DND-41 (cell line): ENCODE data around the gene NUMA1.

ENCODE experiments used
- ATAC-seq: fragments of 200-7000 bp; cut with Tn5 transposase; 3 replicates; pipeline ENCODE4 v1.9.1; 2021; ENCODE audit warnings: low read depth; ENCODE audit not compliant: insufficient read depth
- DNase-seq: peaks from one replicate; pipeline ENCODE4 v3.0.0-alpha.2; 2020
- H2AFZ ChIP-seq: 2 replicates; pipeline ENCODE4 v1.6.0; 2012; ENCODE audit warnings: low read depth, low read length
- H3K27ac ChIP-seq: 2 replicates; pipeline ENCODE4 v1.5.1; 2012; ENCODE audit warnings: low read length, inconsistent platforms
- H3K27me3 ChIP-seq: fragments of 200-600 bp; sonication (generic); 2 replicates; pipeline ENCODE4 v1.6.0; 2012; ENCODE audit warnings: low read length, mild to moderate bottlenecking, inconsistent platforms; ENCODE audit not compliant: insufficient read depth, poor library complexity
- H3K36me3 ChIP-seq: 2 replicates; pipeline ENCODE4 v1.5.1; 2012; ENCODE audit warnings: low read length, inconsistent platforms; ENCODE audit not compliant: insufficient read depth
- H3K4me1 ChIP-seq: 2 replicates; pipeline ENCODE4 v1.5.1; 2012; ENCODE audit warnings: mild to moderate bottlenecking, low read length; ENCODE audit not compliant: insufficient read depth
- H3K4me2 ChIP-seq: 2 replicates; pipeline ENCODE4 v1.6.0; 2012; ENCODE audit warnings: mild to moderate bottlenecking, moderate library complexity, low read length, inconsistent platforms; ENCODE audit not compliant: insufficient read depth
- H3K4me3 ChIP-seq, 2 experiments: fragments of 200-600 bp in 1 of 2; shearing (Covaris generic) in 1 of 2; 2 replicates each; pipeline ENCODE4 v1.5.1; 2012 to 2016; ENCODE audit warnings: inconsistent platforms in 2 of 2, low read length in 2 of 2, mild to moderate bottlenecking in 2 of 2, low read depth in 1 of 2, moderate library complexity in 1 of 2
- H3K79me2 ChIP-seq: 2 replicates; pipeline ENCODE4 v1.6.0; 2012; ENCODE audit warnings: low read length, inconsistent platforms; ENCODE audit not compliant: insufficient read depth
- H3K9ac ChIP-seq: 2 replicates; pipeline ENCODE4 v1.6.0; 2012; ENCODE audit warnings: low read depth, mild to moderate bottlenecking, inconsistent platforms, low read length, moderate library complexity
- H3K9me3 ChIP-seq: 2 replicates; pipeline ENCODE4 v1.5.1; 2012; ENCODE audit warnings: low read length, moderate library complexity, mild to moderate bottlenecking, inconsistent platforms; ENCODE audit not compliant: insufficient read depth, severe bottlenecking
- H4K20me1 ChIP-seq: 2 replicates; pipeline ENCODE4 v1.6.0; 2012; ENCODE audit warnings: low read length; ENCODE audit not compliant: insufficient read depth
- CTCF ChIP-seq: IDR thresholded peaks from 2 replicates; pipeline ENCODE4 v1.5.1; 2012; ENCODE audit warnings: borderline replicate concordance, low read length, moderate library complexity, mild to moderate bottlenecking; ENCODE audit not compliant: poor library complexity, severe bottlenecking; ENCODE audit errors: extremely low read depth
- EZH2 ChIP-seq: IDR thresholded peaks from 3 replicates; pipeline ENCODE4 v1.6.1; 2012; ENCODE audit warnings: borderline replicate concordance, low read depth, mild to moderate bottlenecking, moderate library complexity, low read length, inconsistent platforms; ENCODE audit not compliant: severe bottlenecking

The NUMA1 gene

GRCh38 chr11:72114570-72114969 is 34.2 kb upstream of the NUMA1 start:
- Histone ChIP-seq H3K9me3 (no peaks in the 10 kb centered on the region), H3K79me2 (peaks cover 9% of the 10 kb centered on the region), H3K27ac (no peak overlapping the region), H4K20me1 (no peaks in the 10 kb centered on the region), H3K4me2 (no peak overlapping the region), H3K9ac (no peak overlapping the region), H2AFZ (no peak overlapping the region), H3K27me3 (no peaks in the 10 kb centered on the region), H3K4me1 (peaks cover 24% of the 10 kb centered on the region), H3K4me3 (no peak overlapping the region), H3K36me3 (peaks cover 11% of the 10 kb centered on the region)
- TF ChIP-seq EZH2 (no peak), CTCF (no peak)
- ATAC-seq (no peak), DNase-seq (no peak)

GRCh38 chr11:72112978-72113808 is 32.9 kb upstream of the NUMA1 start:
- Histone ChIP-seq H2AFZ (peak overlapping the region; percentile 81), H4K20me1 (no peaks in the 10 kb centered on the region)
- peak; percentile 17 for DNase-seq

GRCh38 chr11:72112143-72112977 is 32.0 kb upstream of the NUMA1 start, which contains the start of gene ANAPC15:
ANAPC15 (minus strand) TSS chr11:72112695; CDS start chr11:72111276, 1,419 bp downstream.
- Histone ChIP-seq H3K27ac (peak within 1 kb of the TSS; percentile 98), H3K4me3 (peak within 1 kb of the TSS; percentile 48 to 69), H3K4me1 (peaks cover 24% of the 10 kb centered on the region), H3K36me3 (peaks cover 31% of the 10 kb centered on the region), H3K79me2 (peaks cover 9% of the 10 kb centered on the region), H3K9ac (peak within 1 kb of the TSS; percentile 75), H4K20me1 (no peaks in the 10 kb centered on the region), H3K9me3 (no peaks in the 10 kb centered on the region), H3K27me3 (no peaks in the 10 kb centered on the region), H2AFZ (peak within 1 kb of the TSS; percentile 81), H3K4me2 (peak within 1 kb of the TSS; percentile 76)
- TF ChIP-seq EZH2 (no peak), CTCF (no peak)
- peak; percentile 99 for DNase-seq
- peak; percentile 89 for ATAC-seq

More at GRCh38 chr11:72112978-72113808, 32.9 kb upstream of the NUMA1 start:
- H3K4me2 ChIP-seq = peak overlapping the region; percentile 76
- H3K4me1 ChIP-seq = peaks cover 24% of the 10 kb centered on the region
- no peak for ATAC-seq
- peak overlapping the region; percentile 48 to 69; a peak in 3 of 4 replicates for H3K4me3 ChIP-seq
- H3K9me3 ChIP-seq = no peaks in the 10 kb centered on the region
- H3K27me3 ChIP-seq = no peaks in the 10 kb centered on the region
- peak overlapping the region; percentile 75 for H3K9ac ChIP-seq
- TF ChIP-seq CTCF (no peak), EZH2 (no peak)
- peaks cover 25% of the 10 kb centered on the region for H3K36me3 ChIP-seq
- peaks cover 9% of the 10 kb centered on the region for H3K79me2 ChIP-seq
- H3K27ac ChIP-seq = peak overlapping the region; percentile 98
